ENCODE data around the gene APBB3.

The APBB3 gene

GRCh38 chr5:140557965-140558364, 6.4 kb downstream of the APBB3 start:
- in situ Hi-C loops (cut with MboI; ENCODE audit: low sequenced_read_pairs): loop anchor here (25.0 kb wide), 1 partner anchor 1054 kb away; the partner anchor contains the start of gene DIAPH1

- in situ Hi-C loops (cut with MboI; ENCODE audit: low sequenced_read_pairs): loop anchor here (25.0 kb wide), 1 partner anchor 1055 kb away; the partner anchor contains the start of gene DIAPH1
These were observed 7.1 kb downstream of the APBB3 start, which contains the start of gene SRA1 for GRCh38 chr5:140557136-140557805. Gene SRA1 (minus strand): TSS chr5:140557473. CDS start chr5:140557452, 21 bp downstream.

GRCh38 chr5:140556438-140556837, 8.0 kb downstream of the APBB3 start:
- in situ Hi-C loops (cut with MboI; ENCODE audit: low sequenced_read_pairs): loop anchor here (25.0 kb wide), 1 partner anchor 1056 kb away; the partner anchor contains the start of gene DIAPH1

GRCh38 chr5:140555747-140556312, 8.6 kb downstream of the APBB3 start:
- in situ Hi-C loops (cut with MboI; ENCODE audit: low sequenced_read_pairs): loop anchor here (25.0 kb wide), 1 partner anchor 1056 kb away; the partner anchor contains the start of gene DIAPH1

GRCh38 chr5:140554454-140554853, 9.9 kb downstream of the APBB3 start:
- in situ Hi-C loops (cut with MboI; ENCODE audit: low sequenced_read_pairs): loop anchor here (25.0 kb wide), 1 partner anchor 1058 kb away; the partner anchor contains the start of gene DIAPH1

GRCh38 chr5:140553657-140554056, 10.7 kb downstream of the APBB3 start:
- in situ Hi-C loops (cut with MboI; ENCODE audit: low sequenced_read_pairs): loop anchor here (25.0 kb wide), 1 partner anchor 1059 kb away; the partner anchor contains the start of gene DIAPH1

GRCh38 chr5:140551872-140552271, 12.5 kb downstream of the APBB3 start:
- in situ Hi-C loops (cut with MboI; ENCODE audit: low sequenced_read_pairs): loop anchor here (25.0 kb wide), 1 partner anchor 1060 kb away; the partner anchor contains the start of gene DIAPH1

GRCh38 chr5:140550147-140551079, 14.0 kb downstream of the APBB3 start:
- in situ Hi-C loops (cut with MboI; ENCODE audit: low sequenced_read_pairs): loop anchor here (25.0 kb wide), 1 partner anchor 1062 kb away; the partner anchor contains the start of gene DIAPH1

- in situ Hi-C loops (cut with MboI; ENCODE audit: low sequenced_read_pairs): loop anchor here (25.0 kb wide), 1 partner anchor 1063 kb away; the partner anchor contains the start of gene DIAPH1
These were observed 14.9 kb downstream of the APBB3 start for GRCh38 chr5:140549237-140550144.

GRCh38 chr5:140548791-140549190, 15.6 kb downstream of the APBB3 start:
- in situ Hi-C loops (cut with MboI; ENCODE audit: low sequenced_read_pairs): no loop called here

- in situ Hi-C loops (cut with MboI; ENCODE audit: low sequenced_read_pairs): no loop called here
These were observed 16.1 kb downstream of the APBB3 start for GRCh38 chr5:140548300-140548688.

GRCh38 chr5:140547508-140548299, 16.7 kb downstream of the APBB3 start, which contains the start of gene EIF4EBP3:
Gene EIF4EBP3 (plus strand): TSS chr5:140547662. CDS start chr5:140547738, 76 bp downstream.
- in situ Hi-C loops (cut with MboI; ENCODE audit: low sequenced_read_pairs): no loop called here

- in situ Hi-C loops (cut with MboI; ENCODE audit: low sequenced_read_pairs): no loop called here
These were observed 17.4 kb downstream of the APBB3 start for GRCh38 chr5:140546851-140547507.

GRCh38 chr5:140545606-140546005, 18.8 kb downstream of the APBB3 start:
- in situ Hi-C loops (cut with MboI; ENCODE audit: low sequenced_read_pairs): no loop called here

GRCh38 chr5:140544986-140545385, 19.4 kb downstream of the APBB3 start:
- in situ Hi-C loops (cut with MboI; ENCODE audit: low sequenced_read_pairs): no loop called here

GRCh38 chr5:140542972-140543371, 21.4 kb downstream of the APBB3 start:
- in situ Hi-C loops (cut with MboI; ENCODE audit: low sequenced_read_pairs): no loop called here

- in situ Hi-C loops (cut with MboI; ENCODE audit: low sequenced_read_pairs): no loop called here
These were observed 24.2 kb downstream of the APBB3 start for GRCh38 chr5:140540227-140540626.

- in situ Hi-C loops (cut with MboI; ENCODE audit: low sequenced_read_pairs): no loop called here
These were observed 40.4 kb downstream of the APBB3 start for GRCh38 chr5:140524003-140524402.
